ENCODE results near the gene CACNA2D1. TPM values are rescaled to one million over a fixed set of nuclear protein-coding genes. Genes with fewer than 3 reads are reported as not detected.

The CACNA2D1 gene
- total RNA-seq, 1 experiment from 2014 or later: 9.8 TPM

DNA sequence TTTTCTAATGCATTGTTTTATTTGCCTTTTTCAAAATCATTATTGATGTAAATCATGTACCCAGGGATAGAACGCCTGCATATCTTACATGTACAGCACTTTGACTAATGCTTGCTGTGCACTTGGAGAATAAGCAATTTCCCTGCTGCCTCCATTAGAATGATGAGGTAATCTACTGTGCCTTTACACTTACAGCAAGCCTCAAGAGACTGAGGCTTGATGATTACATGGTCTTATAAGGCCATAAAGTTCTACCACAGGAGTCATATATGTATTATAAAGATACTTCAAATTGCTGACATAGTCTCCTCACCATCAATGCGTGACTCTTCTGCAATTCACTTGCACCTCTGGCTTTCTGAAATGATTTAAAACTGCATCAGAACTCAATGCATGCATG is 345.2 kb downstream of the CACNA2D1 start:
- CTCF ChIA-PET: no interaction called here
- Histone ChIP-seq H3K9me3 (ENCODE audit: control insufficient read depth, insufficient read depth, low read depth, low read length) (no peaks in the 10 kb centered on the region), H3K27ac (ENCODE audit: low read length) (no peak overlapping the region), H3K27me3 (ENCODE audit: control insufficient read depth, insufficient read depth, low read length) (no peaks in the 10 kb centered on the region), H3K4me3 (ENCODE audit: low read depth in 2 of 2, low read length in 2 of 2) (no peak overlapping the region), H3K36me3 (ENCODE audit: control insufficient read depth, insufficient read depth, low read length) (no peaks in the 10 kb centered on the region), H3K4me1 (ENCODE audit: control insufficient read depth, insufficient read depth, low read length) (no peaks in the 10 kb centered on the region)
- TF ChIP-seq, protein P1, sequence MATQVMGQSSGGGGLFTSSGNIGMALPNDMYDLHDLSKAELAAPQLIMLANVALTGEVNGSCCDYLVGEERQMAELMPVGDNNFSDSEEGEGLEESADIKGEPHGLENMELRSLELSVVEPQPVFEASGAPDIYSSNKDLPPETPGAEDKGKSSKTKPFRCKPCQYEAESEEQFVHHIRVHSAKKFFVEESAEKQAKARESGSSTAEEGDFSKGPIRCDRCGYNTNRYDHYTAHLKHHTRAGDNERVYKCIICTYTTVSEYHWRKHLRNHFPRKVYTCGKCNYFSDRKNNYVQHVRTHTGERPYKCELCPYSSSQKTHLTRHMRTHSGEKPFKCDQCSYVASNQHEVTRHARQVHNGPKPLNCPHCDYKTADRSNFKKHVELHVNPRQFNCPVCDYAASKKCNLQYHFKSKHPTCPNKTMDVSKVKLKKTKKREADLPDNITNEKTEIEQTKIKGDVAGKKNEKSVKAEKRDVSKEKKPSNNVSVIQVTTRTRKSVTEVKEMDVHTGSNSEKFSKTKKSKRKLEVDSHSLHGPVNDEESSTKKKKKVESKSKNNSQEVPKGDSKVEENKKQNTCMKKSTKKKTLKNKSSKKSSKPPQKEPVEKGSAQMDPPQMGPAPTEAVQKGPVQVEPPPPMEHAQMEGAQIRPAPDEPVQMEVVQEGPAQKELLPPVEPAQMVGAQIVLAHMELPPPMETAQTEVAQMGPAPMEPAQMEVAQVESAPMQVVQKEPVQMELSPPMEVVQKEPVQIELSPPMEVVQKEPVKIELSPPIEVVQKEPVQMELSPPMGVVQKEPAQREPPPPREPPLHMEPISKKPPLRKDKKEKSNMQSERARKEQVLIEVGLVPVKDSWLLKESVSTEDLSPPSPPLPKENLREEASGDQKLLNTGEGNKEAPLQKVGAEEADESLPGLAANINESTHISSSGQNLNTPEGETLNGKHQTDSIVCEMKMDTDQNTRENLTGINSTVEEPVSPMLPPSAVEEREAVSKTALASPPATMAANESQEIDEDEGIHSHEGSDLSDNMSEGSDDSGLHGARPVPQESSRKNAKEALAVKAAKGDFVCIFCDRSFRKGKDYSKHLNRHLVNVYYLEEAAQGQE (IDR thresholded peaks at IDR 0.05; ENCODE audit: insufficient read depth in 1 of 2, low read depth in 2 of 2, low read length in 1 of 2): no peak
- no peak for TF ChIP-seq TCF7L2 (IDR thresholded peaks at IDR 0.05; ENCODE audit: low read depth, low read length)
- TF ChIP-seq POLR2AphosphoS5 (IDR thresholded peaks at IDR 0.05; ENCODE audit: low read depth, low read length): no peak
- no peak for TF ChIP-seq SIN3A (IDR thresholded peaks at IDR 0.05; ENCODE audit: borderline replicate concordance, insufficient read depth, low read depth, low read length)
- TF ChIP-seq, protein P2, sequence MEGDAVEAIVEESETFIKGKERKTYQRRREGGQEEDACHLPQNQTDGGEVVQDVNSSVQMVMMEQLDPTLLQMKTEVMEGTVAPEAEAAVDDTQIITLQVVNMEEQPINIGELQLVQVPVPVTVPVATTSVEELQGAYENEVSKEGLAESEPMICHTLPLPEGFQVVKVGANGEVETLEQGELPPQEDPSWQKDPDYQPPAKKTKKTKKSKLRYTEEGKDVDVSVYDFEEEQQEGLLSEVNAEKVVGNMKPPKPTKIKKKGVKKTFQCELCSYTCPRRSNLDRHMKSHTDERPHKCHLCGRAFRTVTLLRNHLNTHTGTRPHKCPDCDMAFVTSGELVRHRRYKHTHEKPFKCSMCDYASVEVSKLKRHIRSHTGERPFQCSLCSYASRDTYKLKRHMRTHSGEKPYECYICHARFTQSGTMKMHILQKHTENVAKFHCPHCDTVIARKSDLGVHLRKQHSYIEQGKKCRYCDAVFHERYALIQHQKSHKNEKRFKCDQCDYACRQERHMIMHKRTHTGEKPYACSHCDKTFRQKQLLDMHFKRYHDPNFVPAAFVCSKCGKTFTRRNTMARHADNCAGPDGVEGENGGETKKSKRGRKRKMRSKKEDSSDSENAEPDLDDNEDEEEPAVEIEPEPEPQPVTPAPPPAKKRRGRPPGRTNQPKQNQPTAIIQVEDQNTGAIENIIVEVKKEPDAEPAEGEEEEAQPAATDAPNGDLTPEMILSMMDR (IDR thresholded peaks at IDR 0.05): no peak
- POLR2A ChIA-PET: no interaction called here
- intact Hi-C loops (cut with micrococcal nuclease; ENCODE audit: unreplicated experiment): no loop called here
- BruUV-seq (replicated peaks): no TSS peak
- in situ Hi-C loops (cut with HindIII; ENCODE audit: low pct_unique_long_range_greater_than_20kb, low sequenced_read_pairs): no loop called here
- ATAC-seq (no peak), DNase-seq (ENCODE audit: low read depth, low spot score) (no peak)

DNA sequence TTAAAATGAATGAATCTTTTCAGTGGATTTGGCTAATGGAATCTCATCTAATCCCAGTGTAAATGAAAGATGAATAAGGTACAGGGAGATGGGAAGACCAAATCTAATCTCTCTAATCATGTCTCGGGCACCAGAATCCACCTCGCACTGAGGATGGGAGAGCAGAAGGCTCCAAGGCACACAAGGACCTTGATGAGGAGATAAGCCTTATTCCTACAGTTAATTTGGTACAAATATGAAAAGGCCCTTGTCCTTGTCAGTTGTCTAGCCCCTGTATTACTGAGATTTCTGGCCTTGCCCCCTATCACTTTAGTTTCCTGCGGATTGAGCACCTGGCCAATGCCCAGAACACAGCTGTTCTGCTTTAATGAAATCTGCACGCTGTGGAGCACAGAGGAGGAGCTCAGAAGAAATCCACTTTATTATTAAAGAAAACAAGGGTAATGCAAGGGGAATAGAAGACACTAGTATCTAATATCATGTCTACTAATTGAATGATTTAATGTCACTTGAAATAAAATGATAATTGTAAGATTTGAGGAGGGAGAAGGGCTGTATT is 352.4 kb downstream of the CACNA2D1 start:
- H3K4me3 ChIP-seq (ENCODE audit: low read depth in 2 of 2, low read length in 2 of 2): no peak overlapping the region
- no peaks in the 10 kb centered on the region for H3K27me3 ChIP-seq (ENCODE audit: control insufficient read depth, insufficient read depth, low read length)
- H3K36me3 ChIP-seq (ENCODE audit: control insufficient read depth, insufficient read depth, low read length): no peaks in the 10 kb centered on the region
- no peaks in the 10 kb centered on the region for H3K4me1 ChIP-seq (ENCODE audit: control insufficient read depth, insufficient read depth, low read length)
- ChIA-PET CTCF (no interaction called here), POLR2A (no interaction called here)
- intact Hi-C loops (cut with micrococcal nuclease; ENCODE audit: unreplicated experiment) (no loop called here), in situ Hi-C loops (cut with HindIII; ENCODE audit: low pct_unique_long_range_greater_than_20kb, low sequenced_read_pairs) (no loop called here)
- H3K9me3 ChIP-seq (ENCODE audit: control insufficient read depth, insufficient read depth, low read depth, low read length): no peaks in the 10 kb centered on the region
- no TSS peak for BruUV-seq (replicated peaks)
- H3K27ac ChIP-seq (ENCODE audit: low read length): no peak overlapping the region
- DNase-seq (ENCODE audit: low read depth, low spot score) (no peak), ATAC-seq (no peak)
- TF ChIP-seq, protein P2 (IDR thresholded peaks at IDR 0.05): no peak
- TF ChIP-seq SIN3A (IDR thresholded peaks at IDR 0.05; ENCODE audit: borderline replicate concordance, insufficient read depth, low read depth, low read length) (no peak), POLR2AphosphoS5 (IDR thresholded peaks at IDR 0.05; ENCODE audit: low read depth, low read length) (no peak), TCF7L2 (IDR thresholded peaks at IDR 0.05; ENCODE audit: low read depth, low read length) (no peak)
- TF ChIP-seq, protein P1 (IDR thresholded peaks at IDR 0.05; ENCODE audit: insufficient read depth in 1 of 2, low read depth in 2 of 2, low read length in 1 of 2): no peak
